ENCODE data around the gene TMED7. TPM values are rescaled to one million over a fixed set of nuclear protein-coding genes. Genes with fewer than 3 reads are reported as not detected.

Gene TMED7
- polyA plus RNA-seq, 3 donors = 18.2 to 70.1 (median 65.1) TPM

DNA sequence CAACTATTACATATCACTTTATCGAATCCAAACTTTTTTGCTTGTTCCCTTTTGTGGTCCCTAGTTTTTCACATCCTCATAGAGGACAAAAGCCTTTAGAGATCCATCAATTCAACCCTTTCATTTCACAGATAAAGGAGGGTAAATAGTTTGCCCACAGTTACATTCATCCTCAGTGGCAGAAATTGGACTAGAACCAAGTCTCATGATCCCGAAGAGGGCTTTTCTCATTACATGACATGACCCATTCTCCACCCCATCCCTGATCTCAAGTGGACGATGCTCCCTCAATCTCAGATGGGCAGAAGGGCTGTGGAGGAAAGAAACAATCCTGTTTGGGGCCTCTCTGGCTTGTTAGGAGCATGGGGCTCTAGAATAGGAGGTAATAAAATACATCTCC, 46.6 kb downstream of the TMED7 start:
- no CpG with 5 or more reads among the region's 3 CpGs for WGBS (ENCODE audit: insufficient coverage)
- intact Hi-C loops (cut with micrococcal nuclease) = no loop called here

DNA sequence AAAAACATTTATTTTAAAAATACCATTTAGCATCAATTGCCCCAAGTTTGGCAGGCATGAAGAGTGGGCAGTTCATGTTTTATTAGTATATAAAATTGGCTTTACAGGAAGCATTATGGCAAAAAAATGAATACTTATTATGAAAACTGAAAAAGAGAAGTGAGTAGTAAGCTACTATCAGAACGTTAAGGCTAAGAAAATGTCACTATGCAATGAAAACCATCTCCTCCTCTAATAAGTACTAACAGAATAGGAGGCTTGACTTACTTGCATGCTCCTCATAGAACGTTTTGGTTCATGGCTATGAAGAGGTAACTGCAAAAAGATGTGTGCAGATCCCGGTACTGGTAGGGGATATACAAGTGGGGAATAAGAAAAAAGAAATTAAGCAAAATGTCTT, 47.2 kb downstream of the TMED7 start:
- Mint-ChIP-seq H3K4me1 (peaks cover 11% of the 10 kb centered on the region), H3K27ac (no peak overlapping the region), H3K27me3 (ENCODE audit: low read depth in 3 of 3) (peaks cover 0 to 3% (median 2%) of the 10 kb centered on the region in 3 donors), H3K9me3 (peaks cover 0 to 7% (median 3%) of the 10 kb centered on the region in 7 donors), H3K36me3 (peaks cover 38 to 40% of the 10 kb centered on the region in 2 donors), H3K4me3 (no peak overlapping the region)
- intact Hi-C loops (cut with micrococcal nuclease) = no loop called here
- H2AFZ ChIP-seq (ENCODE audit: insufficient read depth, low read depth, low read length, poor library complexity, severe bottlenecking) = no peak overlapping the region
- H3K4me2 ChIP-seq (replicated peaks; ENCODE audit: extremely low read depth, low read length, poor library complexity, severe bottlenecking) = no peak overlapping the region
- peaks cover 84% of the 10 kb centered on the region for H4K20me1 ChIP-seq (ENCODE audit: insufficient read depth, low read length)
- H3K79me2 ChIP-seq (ENCODE audit: insufficient read depth, low read length) = peaks cover 16% of the 10 kb centered on the region
- WGBS (ENCODE audit: insufficient coverage) = no CpG with 5 or more reads among the region's 3 CpGs
- H3K36me3 ChIP-seq (replicated peaks in 1 of 2; ENCODE audit: control insufficient read depth in 1 of 2, insufficient read depth in 2 of 2, low read length in 2 of 2) = peaks cover 8 to 35% of the 10 kb centered on the region in 2 donors
- H3K27ac ChIP-seq (ENCODE audit: low read depth in 1 of 2, low read length in 2 of 2) = no peak overlapping the region
- H3K9ac ChIP-seq (ENCODE audit: insufficient read depth, low read length, poor library complexity, severe bottlenecking) = no peak overlapping the region
- TF ChIP-seq, protein P1, sequence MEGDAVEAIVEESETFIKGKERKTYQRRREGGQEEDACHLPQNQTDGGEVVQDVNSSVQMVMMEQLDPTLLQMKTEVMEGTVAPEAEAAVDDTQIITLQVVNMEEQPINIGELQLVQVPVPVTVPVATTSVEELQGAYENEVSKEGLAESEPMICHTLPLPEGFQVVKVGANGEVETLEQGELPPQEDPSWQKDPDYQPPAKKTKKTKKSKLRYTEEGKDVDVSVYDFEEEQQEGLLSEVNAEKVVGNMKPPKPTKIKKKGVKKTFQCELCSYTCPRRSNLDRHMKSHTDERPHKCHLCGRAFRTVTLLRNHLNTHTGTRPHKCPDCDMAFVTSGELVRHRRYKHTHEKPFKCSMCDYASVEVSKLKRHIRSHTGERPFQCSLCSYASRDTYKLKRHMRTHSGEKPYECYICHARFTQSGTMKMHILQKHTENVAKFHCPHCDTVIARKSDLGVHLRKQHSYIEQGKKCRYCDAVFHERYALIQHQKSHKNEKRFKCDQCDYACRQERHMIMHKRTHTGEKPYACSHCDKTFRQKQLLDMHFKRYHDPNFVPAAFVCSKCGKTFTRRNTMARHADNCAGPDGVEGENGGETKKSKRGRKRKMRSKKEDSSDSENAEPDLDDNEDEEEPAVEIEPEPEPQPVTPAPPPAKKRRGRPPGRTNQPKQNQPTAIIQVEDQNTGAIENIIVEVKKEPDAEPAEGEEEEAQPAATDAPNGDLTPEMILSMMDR (IDR thresholded peaks at IDR 0.05) = no peak
- H3K4me3 ChIP-seq (replicated peaks in 1 of 3; ENCODE audit: low read depth in 2 of 3, low read length in 3 of 3) = no peak overlapping the region
- no peaks in the 10 kb centered on the region for H3K9me3 ChIP-seq (replicated peaks in 1 of 2; ENCODE audit: control insufficient read depth in 1 of 2, insufficient read depth in 1 of 2, low read length in 2 of 2)
- H3K4me1 ChIP-seq (ENCODE audit: control insufficient read depth in 1 of 2, insufficient read depth in 2 of 2, low read length in 2 of 2) = no peaks in the 10 kb centered on the region
- DNase-seq = no peak
- no peaks in the 10 kb centered on the region for H3K27me3 ChIP-seq (ENCODE audit: control insufficient read depth in 2 of 2, insufficient read depth in 2 of 2, low read length in 2 of 2)

More for the DNA sequence above, 46.6 kb downstream of the TMED7 start:
- Mint-ChIP-seq H3K36me3 (peaks cover 40 to 41% of the 10 kb centered on the region in 2 donors), H3K4me1 (peaks cover 12% of the 10 kb centered on the region), H3K27ac (peak overlapping the region in 2 of 7 donors; percentile 31 to 40), H3K27me3 (ENCODE audit: low read depth in 3 of 3) (peaks cover 0 to 3% (median 2%) of the 10 kb centered on the region in 3 donors), H3K9me3 (peaks cover 0 to 7% (median 3%) of the 10 kb centered on the region in 7 donors), H3K4me3 (no peak overlapping the region)
- no peak for DNase-seq
- Histone ChIP-seq H3K9me3 (replicated peaks in 1 of 2; ENCODE audit: control insufficient read depth in 1 of 2, insufficient read depth in 1 of 2, low read length in 2 of 2) (no peaks in the 10 kb centered on the region), H3K27ac (ENCODE audit: low read depth in 1 of 2, low read length in 2 of 2) (no peak overlapping the region), H4K20me1 (ENCODE audit: insufficient read depth, low read length) (peaks cover 84% of the 10 kb centered on the region), H2AFZ (ENCODE audit: insufficient read depth, low read depth, low read length, poor library complexity, severe bottlenecking) (no peak overlapping the region), H3K79me2 (ENCODE audit: insufficient read depth, low read length) (peaks cover 21% of the 10 kb centered on the region), H3K27me3 (ENCODE audit: control insufficient read depth in 2 of 2, insufficient read depth in 2 of 2, low read length in 2 of 2) (no peaks in the 10 kb centered on the region), H3K4me3 (replicated peaks in 1 of 3; ENCODE audit: low read depth in 2 of 3, low read length in 3 of 3) (no peak overlapping the region), H3K9ac (ENCODE audit: insufficient read depth, low read length, poor library complexity, severe bottlenecking) (no peak overlapping the region), H3K4me1 (ENCODE audit: control insufficient read depth in 1 of 2, insufficient read depth in 2 of 2, low read length in 2 of 2) (no peaks in the 10 kb centered on the region), H3K36me3 (replicated peaks in 1 of 2; ENCODE audit: control insufficient read depth in 1 of 2, insufficient read depth in 2 of 2, low read length in 2 of 2) (peaks cover 8 to 36% of the 10 kb centered on the region in 2 donors), H3K4me2 (replicated peaks; ENCODE audit: extremely low read depth, low read length, poor library complexity, severe bottlenecking) (no peak overlapping the region)
- TF ChIP-seq, protein P1 (IDR thresholded peaks at IDR 0.05) = no peak

Data from CD14-positive monocyte (primary cell).